ENCODE results near the gene CCDC51.

Gene CCDC51

DNA sequence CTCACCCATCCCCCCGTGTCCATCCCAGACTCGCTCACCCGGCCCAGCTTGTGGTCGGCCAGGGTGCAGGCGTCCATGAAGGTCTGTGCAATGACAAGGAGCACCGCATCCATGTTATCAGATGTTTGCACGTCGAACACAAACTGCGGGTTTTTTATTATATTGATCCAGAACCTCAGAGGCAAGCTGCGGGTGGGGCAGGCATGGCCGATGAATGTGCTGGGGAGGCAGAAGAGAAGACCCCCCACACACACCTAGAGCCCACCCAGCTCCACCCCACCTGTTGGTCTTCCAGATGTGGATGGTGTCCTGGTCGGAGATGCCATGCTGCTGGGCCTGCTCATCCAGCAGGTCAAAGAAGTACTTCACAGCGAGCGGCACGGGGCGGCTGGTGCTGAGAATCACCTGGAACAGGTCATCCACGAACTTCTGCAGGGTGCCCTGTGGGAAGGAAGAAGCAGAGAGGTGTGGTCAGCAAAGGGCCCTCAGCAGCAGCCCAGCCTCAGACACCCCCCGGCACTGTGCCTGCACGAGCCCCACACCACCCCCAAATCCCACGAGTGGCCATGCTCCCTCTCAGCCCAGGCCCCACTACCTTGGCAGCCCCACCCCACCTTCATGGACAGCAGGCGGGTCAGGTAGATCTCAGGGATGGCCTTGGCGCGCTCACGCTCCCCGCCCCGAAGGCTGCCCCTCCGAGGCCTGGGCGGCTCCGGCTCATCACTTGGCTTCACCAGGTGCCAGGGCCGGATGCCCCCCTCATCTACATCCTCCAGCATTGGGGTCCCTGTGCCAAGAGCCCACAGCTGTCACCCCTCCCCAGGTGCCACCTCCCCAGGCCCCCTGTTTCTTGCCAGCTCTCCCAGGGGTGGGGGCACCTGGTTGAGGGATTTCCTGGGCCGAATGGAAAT is 30.4 kb downstream of the CCDC51 start:
- no peak for DNase-seq
- peaks cover 0 to 25% (median 6%) of the 10 kb centered on the region in 4 experiments for H3K36me3 ChIP-seq (ENCODE audit: control insufficient read depth in 4 of 4, insufficient read depth in 4 of 4, low read length in 3 of 4)
- CTCF ChIA-PET, result interaction anchor here (1.2 to 3.9 kb wide), 3 partner anchors 9 to 141 kb away, joined by 3 to 14 read pairs (median 5); no protein-coding TSS in a partner anchor
- H3K4me1 ChIP-seq (ENCODE audit: control extremely low read depth in 1 of 4, control insufficient read depth in 4 of 4, insufficient read depth in 4 of 4, low read length in 3 of 4), result no peaks in the 10 kb centered on the region
- no peaks in the 10 kb centered on the region for H3K9me3 ChIP-seq (ENCODE audit: control extremely low read depth in 1 of 5, control insufficient read depth in 4 of 5, insufficient read depth in 2 of 5, low read depth in 1 of 5, low read length in 4 of 5)
- H3K27ac ChIP-seq (ENCODE audit: insufficient read depth in 1 of 2, low read depth in 1 of 2, low read length in 2 of 2, poor library complexity in 1 of 2, severe bottlenecking in 2 of 2), result no peak overlapping the region
- H3K4me3 ChIP-seq (ENCODE audit: control insufficient read depth in 1 of 7, extremely low read depth in 1 of 7, insufficient read depth in 4 of 7, low read depth in 2 of 7, low read length in 6 of 7), result no peak overlapping the region
- WGBS (ENCODE audit: insufficient coverage), result 98% methylated on average over 26 of the region's 31 CpGs
- H3K27me3 ChIP-seq (replicated peaks in 2 of 5; ENCODE audit: control insufficient read depth in 4 of 5, insufficient read depth in 5 of 5, low read length in 4 of 5), result no peaks in the 10 kb centered on the region
- POLR2A ChIA-PET, result no interaction called here

DNA sequence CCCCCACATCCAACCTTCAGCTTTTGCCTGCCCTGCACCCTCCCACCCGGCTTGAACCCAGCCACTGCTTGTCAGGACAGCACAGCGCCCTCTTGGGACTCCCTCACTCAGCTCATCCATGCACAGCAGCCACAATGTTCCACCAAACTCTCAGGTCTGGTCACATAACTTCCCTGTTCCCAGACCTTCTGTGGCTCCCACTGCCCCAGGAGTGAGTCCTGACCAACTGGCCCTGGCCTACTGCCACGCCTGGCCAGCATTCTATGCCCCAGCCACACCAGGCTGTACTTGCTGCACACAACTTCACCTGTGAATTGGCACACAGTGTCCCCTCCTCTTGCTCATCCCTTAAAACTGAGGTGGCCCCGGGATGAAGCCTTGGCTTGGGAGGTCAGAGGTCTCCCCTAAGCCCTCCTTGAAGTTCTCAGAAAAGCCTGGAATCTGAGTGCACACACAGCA is 31.1 kb downstream of the CCDC51 start:
- Histone ChIP-seq H3K9me3 (ENCODE audit: control extremely low read depth in 1 of 5, control insufficient read depth in 4 of 5, insufficient read depth in 2 of 5, low read depth in 1 of 5, low read length in 4 of 5) (no peaks in the 10 kb centered on the region), H3K4me3 (ENCODE audit: control insufficient read depth in 1 of 7, extremely low read depth in 1 of 7, insufficient read depth in 4 of 7, low read depth in 2 of 7, low read length in 6 of 7) (no peak overlapping the region), H3K36me3 (ENCODE audit: control insufficient read depth in 4 of 4, insufficient read depth in 4 of 4, low read length in 3 of 4) (peaks cover 0 to 28% (median 7%) of the 10 kb centered on the region in 4 experiments), H3K27me3 (replicated peaks in 2 of 5; ENCODE audit: control insufficient read depth in 4 of 5, insufficient read depth in 5 of 5, low read length in 4 of 5) (no peaks in the 10 kb centered on the region), H3K4me1 (ENCODE audit: control extremely low read depth in 1 of 4, control insufficient read depth in 4 of 4, insufficient read depth in 4 of 4, low read length in 3 of 4) (no peaks in the 10 kb centered on the region), H3K27ac (ENCODE audit: insufficient read depth in 1 of 2, low read depth in 1 of 2, low read length in 2 of 2, poor library complexity in 1 of 2, severe bottlenecking in 2 of 2) (no peak overlapping the region)
- DNase-seq, result no peak
- 95% methylated on average over 4 of the region's 4 CpGs for WGBS (ENCODE audit: insufficient coverage)
- POLR2A ChIA-PET, result no interaction called here
- CTCF ChIA-PET, result interaction anchor here (1.1 to 3.9 kb wide), 5 partner anchors 8 to 141 kb away, joined by 3 to 14 read pairs (median 4); no protein-coding TSS in a partner anchor

- Histone ChIP-seq H3K27ac (ENCODE audit: insufficient read depth in 1 of 2, low read depth in 1 of 2, low read length in 2 of 2, poor library complexity in 1 of 2, severe bottlenecking in 2 of 2) (no peak overlapping the region), H3K4me3 (ENCODE audit: control insufficient read depth in 1 of 7, extremely low read depth in 1 of 7, insufficient read depth in 4 of 7, low read depth in 2 of 7, low read length in 6 of 7) (no peak overlapping the region), H3K27me3 (replicated peaks in 2 of 5; ENCODE audit: control insufficient read depth in 4 of 5, insufficient read depth in 5 of 5, low read length in 4 of 5) (no peaks in the 10 kb centered on the region), H3K4me1 (ENCODE audit: control extremely low read depth in 1 of 4, control insufficient read depth in 4 of 4, insufficient read depth in 4 of 4, low read length in 3 of 4) (no peaks in the 10 kb centered on the region), H3K36me3 (ENCODE audit: control insufficient read depth in 4 of 4, insufficient read depth in 4 of 4, low read length in 3 of 4) (peaks cover 0 to 26% (median 7%) of the 10 kb centered on the region in 4 experiments), H3K9me3 (ENCODE audit: control extremely low read depth in 1 of 5, control insufficient read depth in 4 of 5, insufficient read depth in 2 of 5, low read depth in 1 of 5, low read length in 4 of 5) (no peaks in the 10 kb centered on the region)
- POLR2A ChIA-PET, result no interaction called here
- WGBS (ENCODE audit: insufficient coverage), result 96% methylated on average over 7 of the region's 8 CpGs
- CTCF ChIA-PET, result interaction anchor here (0.5 to 3.9 kb wide), 8 partner anchors 11 to 139 kb away, joined by 3 to 14 read pairs (median 4); no protein-coding TSS in a partner anchor
- DNase-seq, result no peak
These were observed 32.3 kb downstream of the CCDC51 start for GRCh38 chr3:48407542-48408099.

- H3K27ac ChIP-seq (ENCODE audit: insufficient read depth in 1 of 2, low read depth in 1 of 2, low read length in 2 of 2, poor library complexity in 1 of 2, severe bottlenecking in 2 of 2), result no peak overlapping the region
- no peak overlapping the region for H3K4me3 ChIP-seq (ENCODE audit: control insufficient read depth in 1 of 7, extremely low read depth in 1 of 7, insufficient read depth in 4 of 7, low read depth in 2 of 7, low read length in 6 of 7)
- CTCF ChIA-PET, result interaction anchor here (0.9 to 3.9 kb wide), 4 partner anchors 12 to 101 kb away, joined by 3 to 14 read pairs (median 5); no protein-coding TSS in a partner anchor
- no peaks in the 10 kb centered on the region for H3K4me1 ChIP-seq (ENCODE audit: control extremely low read depth in 1 of 4, control insufficient read depth in 4 of 4, insufficient read depth in 4 of 4, low read length in 3 of 4)
- no peaks in the 10 kb centered on the region for H3K9me3 ChIP-seq (ENCODE audit: control extremely low read depth in 1 of 5, control insufficient read depth in 4 of 5, insufficient read depth in 2 of 5, low read depth in 1 of 5, low read length in 4 of 5)
- WGBS (ENCODE audit: insufficient coverage), result 90% methylated on average over 16 of the region's 18 CpGs
- peaks cover 0 to 19% (median 6%) of the 10 kb centered on the region in 4 experiments for H3K36me3 ChIP-seq (ENCODE audit: control insufficient read depth in 4 of 4, insufficient read depth in 4 of 4, low read length in 3 of 4)
- H3K27me3 ChIP-seq (replicated peaks in 2 of 5; ENCODE audit: control insufficient read depth in 4 of 5, insufficient read depth in 5 of 5, low read length in 4 of 5), result no peaks in the 10 kb centered on the region
- POLR2A ChIA-PET, result no interaction called here
- no peak for DNase-seq
These were observed 33.2 kb downstream of the CCDC51 start for GRCh38 chr3:48406443-48407431.

- Histone ChIP-seq H3K36me3 (ENCODE audit: control insufficient read depth in 4 of 4, insufficient read depth in 4 of 4, low read length in 3 of 4) (peaks cover 0 to 13% (median 6%) of the 10 kb centered on the region in 4 experiments), H3K4me1 (ENCODE audit: control extremely low read depth in 1 of 4, control insufficient read depth in 4 of 4, insufficient read depth in 4 of 4, low read length in 3 of 4) (no peaks in the 10 kb centered on the region), H3K4me3 (ENCODE audit: control insufficient read depth in 1 of 7, extremely low read depth in 1 of 7, insufficient read depth in 4 of 7, low read depth in 2 of 7, low read length in 6 of 7) (no peak overlapping the region), H3K27me3 (replicated peaks in 2 of 5; ENCODE audit: control insufficient read depth in 4 of 5, insufficient read depth in 5 of 5, low read length in 4 of 5) (no peaks in the 10 kb centered on the region), H3K27ac (ENCODE audit: insufficient read depth in 1 of 2, low read depth in 1 of 2, low read length in 2 of 2, poor library complexity in 1 of 2, severe bottlenecking in 2 of 2) (no peak overlapping the region), H3K9me3 (ENCODE audit: control extremely low read depth in 1 of 5, control insufficient read depth in 4 of 5, insufficient read depth in 2 of 5, low read depth in 1 of 5, low read length in 4 of 5) (no peaks in the 10 kb centered on the region)
- no CpG with 5 or more reads among the region's 1 CpG for WGBS (ENCODE audit: insufficient coverage)
- POLR2A ChIA-PET, result no interaction called here
- DNase-seq, result no peak
- CTCF ChIA-PET, result interaction anchor here (2.2 to 3.9 kb wide), 2 partner anchors 30 to 101 kb away, joined by 6 to 14 read pairs; no protein-coding TSS in a partner anchor
These were observed 33.9 kb downstream of the CCDC51 start for GRCh38 chr3:48405971-48406370.

DNA sequence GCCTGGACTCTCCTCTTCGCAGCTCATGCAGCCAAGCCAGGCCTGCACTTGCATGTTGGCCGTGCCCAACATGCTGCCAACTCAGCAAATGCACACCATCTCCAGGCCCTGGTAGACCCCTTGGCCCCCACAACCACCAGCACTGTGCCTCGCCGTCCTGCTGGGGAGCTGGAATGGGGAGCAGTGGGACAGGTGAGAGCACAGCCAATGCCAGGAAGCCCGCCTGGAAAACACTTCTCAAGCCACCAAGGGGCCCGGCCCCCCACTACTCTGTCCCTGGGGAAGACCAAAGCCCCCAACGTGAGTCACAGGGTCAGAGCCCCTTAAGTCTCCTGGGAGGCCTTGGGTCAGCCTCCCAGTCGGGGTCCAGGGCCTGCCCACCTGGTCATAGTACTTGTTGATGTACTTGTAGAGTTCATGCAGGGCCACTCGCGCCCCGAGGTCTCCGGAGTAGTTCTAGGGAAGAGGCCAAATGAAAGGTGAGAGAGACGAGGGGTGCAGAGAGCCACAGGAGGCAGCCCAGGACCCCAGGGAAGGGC is 34.5 kb downstream of the CCDC51 start:
- POLR2A ChIA-PET, result no interaction called here
- Histone ChIP-seq H3K9me3 (ENCODE audit: control extremely low read depth in 1 of 5, control insufficient read depth in 4 of 5, insufficient read depth in 2 of 5, low read depth in 1 of 5, low read length in 4 of 5) (no peaks in the 10 kb centered on the region), H3K27ac (ENCODE audit: insufficient read depth in 1 of 2, low read depth in 1 of 2, low read length in 2 of 2, poor library complexity in 1 of 2, severe bottlenecking in 2 of 2) (no peak overlapping the region), H3K4me3 (ENCODE audit: control insufficient read depth in 1 of 7, extremely low read depth in 1 of 7, insufficient read depth in 4 of 7, low read depth in 2 of 7, low read length in 6 of 7) (no peak overlapping the region), H3K36me3 (ENCODE audit: control insufficient read depth in 4 of 4, insufficient read depth in 4 of 4, low read length in 3 of 4) (peaks cover 0 to 11% (median 5%) of the 10 kb centered on the region in 4 experiments), H3K27me3 (replicated peaks in 2 of 5; ENCODE audit: control insufficient read depth in 4 of 5, insufficient read depth in 5 of 5, low read length in 4 of 5) (no peaks in the 10 kb centered on the region), H3K4me1 (ENCODE audit: control extremely low read depth in 1 of 4, control insufficient read depth in 4 of 4, insufficient read depth in 4 of 4, low read length in 3 of 4) (no peaks in the 10 kb centered on the region)
- WGBS (ENCODE audit: insufficient coverage), result 97% methylated on average over 7 of the region's 13 CpGs
- CTCF ChIA-PET, result interaction anchor here (1.4 to 7.4 kb wide), 3 partner anchors 29 to 134 kb away, joined by 3 to 137 read pairs (median 14); no protein-coding TSS in a partner anchor
- DNase-seq, result no peak

All from common myeloid progenitor, CD34-positive (primary cell).